C4-2B (cell line): ENCODE data around the gene FAM118B.

ENCODE experiments used
- ZFX ChIP-seq: fragments of 450-650 bp; IDR thresholded peaks from 2 replicates; pipeline ENCODE4 v1.6.1; 2017
- TF ChIP-seq, protein P1 (sequence below): fragments of 450-650 bp; conservative IDR thresholded peaks from 2 replicates; pipeline ENCODE4 v1.5.1; 2017; ENCODE audit warnings: mild to moderate bottlenecking

DNA sequence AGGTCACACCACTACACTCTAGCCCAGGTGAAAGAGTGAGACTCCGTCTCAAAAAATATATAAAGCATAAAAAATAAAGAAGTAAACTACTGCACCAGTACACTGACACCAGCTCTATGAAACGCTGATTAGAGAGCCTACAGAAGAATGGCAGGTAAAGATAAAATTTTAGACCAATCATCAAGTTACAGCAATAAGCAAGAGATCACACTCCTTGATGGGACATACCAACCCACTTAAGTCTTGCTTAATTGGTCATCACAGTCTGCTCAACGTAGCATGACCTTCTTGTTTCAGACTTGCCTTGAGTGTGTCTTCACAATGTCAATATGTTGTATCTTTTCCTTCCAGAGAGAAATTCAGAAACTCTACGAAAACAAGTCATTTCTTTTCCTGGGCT, 44.6 kb downstream of the FAM118B start:
- TF ChIP-seq ZFX, result no peak
- TF ChIP-seq, protein P1, sequence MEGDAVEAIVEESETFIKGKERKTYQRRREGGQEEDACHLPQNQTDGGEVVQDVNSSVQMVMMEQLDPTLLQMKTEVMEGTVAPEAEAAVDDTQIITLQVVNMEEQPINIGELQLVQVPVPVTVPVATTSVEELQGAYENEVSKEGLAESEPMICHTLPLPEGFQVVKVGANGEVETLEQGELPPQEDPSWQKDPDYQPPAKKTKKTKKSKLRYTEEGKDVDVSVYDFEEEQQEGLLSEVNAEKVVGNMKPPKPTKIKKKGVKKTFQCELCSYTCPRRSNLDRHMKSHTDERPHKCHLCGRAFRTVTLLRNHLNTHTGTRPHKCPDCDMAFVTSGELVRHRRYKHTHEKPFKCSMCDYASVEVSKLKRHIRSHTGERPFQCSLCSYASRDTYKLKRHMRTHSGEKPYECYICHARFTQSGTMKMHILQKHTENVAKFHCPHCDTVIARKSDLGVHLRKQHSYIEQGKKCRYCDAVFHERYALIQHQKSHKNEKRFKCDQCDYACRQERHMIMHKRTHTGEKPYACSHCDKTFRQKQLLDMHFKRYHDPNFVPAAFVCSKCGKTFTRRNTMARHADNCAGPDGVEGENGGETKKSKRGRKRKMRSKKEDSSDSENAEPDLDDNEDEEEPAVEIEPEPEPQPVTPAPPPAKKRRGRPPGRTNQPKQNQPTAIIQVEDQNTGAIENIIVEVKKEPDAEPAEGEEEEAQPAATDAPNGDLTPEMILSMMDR, result no peak
